Measurements from ENCODE around the gene SATB2. TPM values are rescaled to one million over a fixed set of nuclear protein-coding genes. Genes with fewer than 3 reads are reported as not detected.

Gene SATB2
- total RNA-seq, 1 donor from 2014 or later, result 4.0 TPM

DNA sequence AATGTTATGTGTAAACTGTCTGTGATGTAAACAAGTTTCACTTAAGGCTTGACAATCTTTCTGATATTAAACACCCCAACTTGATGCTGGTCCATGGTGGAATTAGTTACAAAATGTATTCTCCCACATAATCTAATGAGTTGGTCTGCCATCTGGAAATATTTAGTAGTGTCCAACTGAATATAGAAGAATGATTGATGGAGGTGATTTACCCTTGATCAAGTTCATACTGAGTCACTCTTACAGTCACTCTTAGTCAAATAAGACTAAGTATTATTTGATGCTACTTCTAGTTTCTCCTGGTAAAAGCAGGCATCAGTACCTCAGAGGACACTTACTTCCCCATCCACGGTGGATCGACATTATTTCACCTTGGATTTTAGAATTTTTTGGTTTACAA is 198.1 kb downstream of the SATB2 start:
- no peak for DNase-seq (ENCODE audit: low spot score in 2 of 2, unreplicated experiment in 2 of 2)
- peaks cover 3% of the 10 kb centered on the region for H3K36me3 Mint-ChIP-seq
- peaks cover 28% of the 10 kb centered on the region for H3K9me3 Mint-ChIP-seq
- H3K27ac Mint-ChIP-seq, result no peak overlapping the region
- H3K4me3 Mint-ChIP-seq, result no peak overlapping the region
- TF ChIP-seq, protein P1, sequence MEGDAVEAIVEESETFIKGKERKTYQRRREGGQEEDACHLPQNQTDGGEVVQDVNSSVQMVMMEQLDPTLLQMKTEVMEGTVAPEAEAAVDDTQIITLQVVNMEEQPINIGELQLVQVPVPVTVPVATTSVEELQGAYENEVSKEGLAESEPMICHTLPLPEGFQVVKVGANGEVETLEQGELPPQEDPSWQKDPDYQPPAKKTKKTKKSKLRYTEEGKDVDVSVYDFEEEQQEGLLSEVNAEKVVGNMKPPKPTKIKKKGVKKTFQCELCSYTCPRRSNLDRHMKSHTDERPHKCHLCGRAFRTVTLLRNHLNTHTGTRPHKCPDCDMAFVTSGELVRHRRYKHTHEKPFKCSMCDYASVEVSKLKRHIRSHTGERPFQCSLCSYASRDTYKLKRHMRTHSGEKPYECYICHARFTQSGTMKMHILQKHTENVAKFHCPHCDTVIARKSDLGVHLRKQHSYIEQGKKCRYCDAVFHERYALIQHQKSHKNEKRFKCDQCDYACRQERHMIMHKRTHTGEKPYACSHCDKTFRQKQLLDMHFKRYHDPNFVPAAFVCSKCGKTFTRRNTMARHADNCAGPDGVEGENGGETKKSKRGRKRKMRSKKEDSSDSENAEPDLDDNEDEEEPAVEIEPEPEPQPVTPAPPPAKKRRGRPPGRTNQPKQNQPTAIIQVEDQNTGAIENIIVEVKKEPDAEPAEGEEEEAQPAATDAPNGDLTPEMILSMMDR (IDR thresholded peaks at IDR 0.05; ENCODE audit: unreplicated experiment), result no peak
- H3K27me3 Mint-ChIP-seq (ENCODE audit: low read depth), result no peaks in the 10 kb centered on the region
- no peaks in the 10 kb centered on the region for H3K4me1 Mint-ChIP-seq

DNA sequence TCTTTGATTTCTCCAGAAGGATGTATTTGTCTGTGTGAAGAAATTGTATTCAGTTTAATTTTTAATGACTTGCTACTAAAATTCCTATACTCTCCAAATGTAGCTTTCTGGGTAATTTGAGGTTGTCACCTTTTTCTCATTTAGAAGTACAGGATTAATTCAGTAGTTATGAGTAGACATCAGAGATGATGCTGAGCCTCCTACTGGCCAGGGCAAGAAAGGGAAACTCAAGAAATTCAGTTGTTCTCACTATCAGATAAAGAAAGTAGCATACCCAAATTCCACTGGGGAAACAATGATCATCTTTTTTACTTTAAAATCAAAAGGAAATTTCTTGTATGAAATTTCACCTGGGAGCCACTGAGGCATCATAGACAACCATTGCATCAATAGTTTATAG is 199.4 kb downstream of the SATB2 start:
- Mint-ChIP-seq H3K4me3 (no peak overlapping the region), H3K27me3 (ENCODE audit: low read depth) (no peaks in the 10 kb centered on the region), H3K9me3 (peaks cover 18% of the 10 kb centered on the region), H3K27ac (no peak overlapping the region), H3K4me1 (no peaks in the 10 kb centered on the region), H3K36me3 (peaks cover 2% of the 10 kb centered on the region)
- TF ChIP-seq, protein P1 (IDR thresholded peaks at IDR 0.05; ENCODE audit: unreplicated experiment), result no peak
- no peak for DNase-seq (ENCODE audit: low spot score in 2 of 2, unreplicated experiment in 2 of 2)

DNA sequence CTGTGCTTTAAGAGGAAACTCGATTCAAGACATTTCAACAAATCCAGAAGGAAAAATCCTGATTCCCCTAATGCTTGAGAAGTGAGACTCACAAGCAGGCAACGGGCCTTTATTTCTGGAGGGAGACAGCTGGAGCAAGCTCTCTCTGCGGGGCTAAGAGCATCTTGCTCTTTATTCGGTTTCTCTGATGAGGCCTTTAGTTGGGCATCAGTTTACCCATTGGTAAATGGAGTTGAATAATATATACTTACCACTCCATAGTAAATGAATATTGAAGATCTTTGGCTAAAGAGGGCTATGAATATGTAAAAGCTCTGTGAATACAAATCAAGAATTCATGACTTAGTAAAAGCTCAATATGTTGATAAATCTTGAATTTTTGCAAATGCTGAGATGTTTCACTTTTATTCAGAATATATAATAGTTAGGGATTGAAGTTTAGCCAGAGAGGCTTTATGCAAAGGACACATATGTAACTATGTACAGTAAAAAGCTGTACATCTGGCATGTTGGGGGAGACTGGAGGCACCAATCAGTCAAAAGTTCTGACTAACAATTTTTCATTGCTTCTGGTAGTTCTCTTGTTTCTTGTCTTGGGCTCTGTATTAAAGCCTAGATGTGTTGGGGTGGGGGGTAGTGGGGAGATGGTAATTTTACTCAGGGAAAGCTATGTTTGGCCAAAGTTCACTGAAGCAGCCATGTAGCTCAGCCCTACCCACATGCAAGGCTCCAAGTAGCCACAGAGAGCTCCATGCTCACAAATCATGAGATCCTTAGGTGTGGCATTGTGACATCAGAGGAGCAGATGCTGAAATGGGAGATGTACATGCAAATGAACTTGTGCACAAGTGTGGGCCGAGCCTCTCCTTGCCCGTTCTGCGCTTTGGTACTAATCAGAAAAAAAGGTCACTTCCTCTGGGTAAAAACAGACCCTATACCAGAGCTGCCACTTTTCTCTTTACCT is 200.2 kb downstream of the SATB2 start:
- no peaks in the 10 kb centered on the region for H3K27me3 Mint-ChIP-seq (ENCODE audit: low read depth)
- no peak overlapping the region for H3K27ac Mint-ChIP-seq
- TF ChIP-seq, protein P1 (IDR thresholded peaks at IDR 0.05; ENCODE audit: unreplicated experiment), result no peak
- H3K36me3 Mint-ChIP-seq, result no peaks in the 10 kb centered on the region
- H3K4me3 Mint-ChIP-seq, result no peak overlapping the region
- DNase-seq (ENCODE audit: low spot score in 2 of 2, unreplicated experiment in 2 of 2), result no peak
- peaks cover 14% of the 10 kb centered on the region for H3K9me3 Mint-ChIP-seq
- H3K4me1 Mint-ChIP-seq, result no peaks in the 10 kb centered on the region

DNA sequence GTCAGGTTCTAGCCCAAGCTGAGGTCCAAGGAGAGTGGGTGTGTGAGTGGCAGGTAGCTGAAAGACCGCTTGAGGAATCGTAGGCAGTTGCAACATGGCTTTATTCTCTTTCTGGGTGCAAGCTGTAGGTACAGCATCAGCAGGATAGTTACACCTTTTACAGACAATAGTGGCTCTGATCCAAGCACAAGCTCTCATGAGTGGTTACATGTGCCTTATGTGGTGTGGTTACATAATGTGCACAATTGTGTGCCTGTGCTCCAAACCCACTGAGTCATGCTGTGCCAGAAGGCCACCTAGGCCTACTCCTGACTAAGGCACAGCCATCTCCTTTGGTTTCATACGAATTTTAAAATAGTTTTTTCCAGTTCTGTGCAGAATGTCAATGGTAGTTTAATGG is 227.6 kb downstream of the SATB2 start:
- no peak for DNase-seq (ENCODE audit: low spot score in 2 of 2, unreplicated experiment in 2 of 2)
- TF ChIP-seq, protein P1 (IDR thresholded peaks at IDR 0.05; ENCODE audit: unreplicated experiment), result no peak
- Mint-ChIP-seq H3K4me1 (no peaks in the 10 kb centered on the region), H3K9me3 (peaks cover 34% of the 10 kb centered on the region), H3K27ac (no peak overlapping the region), H3K4me3 (no peak overlapping the region), H3K36me3 (no peaks in the 10 kb centered on the region), H3K27me3 (ENCODE audit: low read depth) (peaks cover 1% of the 10 kb centered on the region)

DNA sequence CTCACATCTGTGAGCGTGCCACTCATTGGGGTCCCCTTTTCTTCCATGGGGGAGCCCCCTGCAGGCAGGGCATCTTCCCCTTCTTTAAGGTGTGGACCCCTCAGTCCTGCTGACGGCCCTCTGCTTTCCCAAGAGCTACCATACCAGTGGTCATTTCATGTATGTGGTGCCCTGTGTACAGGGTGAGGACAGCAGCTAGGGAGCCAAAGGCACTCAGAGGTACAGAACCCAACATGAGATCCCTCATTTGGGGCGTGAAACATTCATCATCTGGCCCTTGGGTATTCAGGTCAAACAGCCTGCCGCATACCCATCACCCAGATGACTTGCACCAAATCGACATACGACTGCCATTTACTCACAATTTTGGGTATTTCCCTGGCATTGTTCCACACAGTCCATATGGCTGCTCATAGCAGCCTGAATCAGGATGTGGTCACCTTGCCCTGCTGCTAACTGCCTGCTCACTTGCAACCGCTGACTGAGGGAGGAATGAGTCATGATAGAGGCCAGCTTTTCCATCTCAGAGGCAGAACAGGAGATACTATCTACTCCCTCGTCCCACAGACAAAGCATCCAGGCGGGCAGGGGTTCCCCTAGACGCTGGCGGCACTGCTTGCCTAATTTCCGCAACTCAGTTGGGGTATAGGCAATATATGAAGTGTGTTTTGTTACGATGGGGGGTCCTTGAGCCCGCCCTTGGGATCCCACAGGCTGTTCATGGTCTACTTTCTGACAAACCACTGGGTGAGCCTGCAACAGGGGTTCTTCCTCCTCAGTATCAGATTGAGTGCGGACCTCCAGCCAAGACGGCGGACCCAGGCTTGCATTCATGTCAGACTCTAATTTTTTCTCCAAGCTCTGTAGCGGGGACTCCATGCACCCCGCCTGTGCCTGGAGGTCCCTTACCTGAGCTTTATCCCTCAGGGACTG is 228.6 kb downstream of the SATB2 start:
- Mint-ChIP-seq H3K9me3 (peaks cover 34% of the 10 kb centered on the region), H3K36me3 (no peaks in the 10 kb centered on the region), H3K4me3 (no peak overlapping the region), H3K27ac (no peak overlapping the region), H3K4me1 (no peaks in the 10 kb centered on the region), H3K27me3 (ENCODE audit: low read depth) (no peaks in the 10 kb centered on the region)
- DNase-seq (ENCODE audit: low spot score in 2 of 2, unreplicated experiment in 2 of 2), result no peak
- TF ChIP-seq, protein P1 (IDR thresholded peaks at IDR 0.05; ENCODE audit: unreplicated experiment), result no peak

All from mesothelial cell of epicardium (in vitro differentiated cells).